Naive thymus-derived CD8-positive, alpha-beta T cell (primary cell): Measurements from ENCODE around the gene SPI1. TPM values are rescaled to one million over a fixed set of nuclear protein-coding genes. Genes with fewer than 3 reads are reported as not detected.

Source experiments
- ATAC-seq, 2 donors: fragments of 150-1000 bp; cut with Tn5 transposase in 1 of 2; sonication (Bioruptor Pico), chemical (Tn5 transposase) in 1 of 2; 1 replicate in 1 of 2; 2 replicates in 1 of 2; pipeline ENCODE4 v1.10.0; 2021; ENCODE audit warnings: mild to moderate bottlenecking in 2 of 2, moderate library complexity in 2 of 2
- POLR2A ChIA-PET: fragments of 350-600 bp; sonication (Branson Sonifier 250); formaldehyde crosslinking; loops from one replicate; lab custom pipeline; 2021; ENCODE audit warnings: antibody characterized with exemption; lab: Charles Lee
- DNase-seq, 10 donors: peaks; one replicate each; pipeline versions ENCODE4 v3.0.0 to v3.0.0-alpha.2; 2020 to 2022
- H3K27ac Mint-ChIP-seq, 10 donors: one replicate each; pipeline ENCODE4 v1.8.0; 2020 to 2022; ENCODE audit warnings: mild to moderate bottlenecking in 10 of 10, mixed read lengths in 10 of 10, moderate library complexity in 4 of 10, inconsistent platforms in 1 of 10
- H3K27me3 Mint-ChIP-seq, 5 donors: one replicate each; pipeline ENCODE4 v1.8.0; 2021 to 2022; ENCODE audit warnings: mixed read lengths in 5 of 5
- H3K36me3 Mint-ChIP-seq, 3 donors: one replicate each; pipeline ENCODE4 v1.8.0; 2020 to 2022; ENCODE audit warnings: mixed read lengths in 3 of 3, mild to moderate bottlenecking in 2 of 3, inconsistent platforms in 1 of 3
- H3K4me1 Mint-ChIP-seq, 4 donors: one replicate each; pipeline ENCODE4 v1.8.0; 2021 to 2022; ENCODE audit warnings: mixed read lengths in 4 of 4
- H3K4me3 Mint-ChIP-seq, 10 donors: one replicate each; pipeline ENCODE4 v1.8.0; 2020 to 2022; ENCODE audit warnings: mild to moderate bottlenecking in 10 of 10, mixed read lengths in 10 of 10, moderate library complexity in 6 of 10, inconsistent platforms in 1 of 10
- H3K9me3 Mint-ChIP-seq, 9 donors: one replicate each; pipeline ENCODE4 v1.8.0; 2020 to 2022; ENCODE audit warnings: mixed read lengths in 9 of 9, mild to moderate bottlenecking in 3 of 9, inconsistent platforms in 1 of 9, moderate library complexity in 1 of 9
- polyA plus RNA-seq, 3 donors: library from polyadenylated mRNA; unstranded; fragments of 300-500 nt; fragmentation: Illumina TruSeq; gene quantifications; one replicate each; pipeline ENCODE4 v1.2.3, GENCODE V29; 2021
- total RNA-seq, 8 experiments: library from RNA in 2 of 8; stranded (reverse) in 2 of 8; gene quantifications; one replicate each; pipeline ENCODE4 v1.2.3 and lab custom pipeline; 2021 to 2026

The SPI1 gene
- total and polyA plus RNA-seq, 5 experiments from 2014 or later = 3.4 to 4.7 TPM; not detected in 3

DNA sequence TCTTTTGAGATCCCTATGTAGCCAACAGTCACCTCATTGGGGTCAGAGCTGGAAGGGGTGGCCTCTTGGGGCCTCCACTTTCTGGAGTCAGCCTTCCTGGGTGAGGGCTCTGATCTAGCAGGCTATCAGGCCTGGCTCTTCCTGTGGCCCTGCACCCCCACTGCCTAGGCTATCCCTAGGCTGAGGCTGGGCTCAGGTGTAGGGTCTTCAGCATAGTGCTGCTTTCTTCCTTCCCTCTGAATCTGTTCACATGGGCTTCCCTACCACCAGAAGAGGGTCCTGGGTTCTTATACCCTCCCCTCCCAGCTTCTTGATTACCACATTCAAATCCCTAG is 456 bp upstream of the SPI1 start:
- H3K27me3 Mint-ChIP-seq = no peaks in the 10 kb centered on the region
- peaks cover 0 to 16% (median 7%) of the 10 kb centered on the region in 4 donors for H3K4me1 Mint-ChIP-seq
- peak overlapping the region in 2 of 10 donors; percentile 43 to 79 for H3K4me3 Mint-ChIP-seq
- ATAC-seq (no peak), DNase-seq (no peak)
- POLR2A ChIA-PET = interaction anchor here (0.8 to 1.9 kb wide), 6 partner anchors 11 to 33 kb away, joined by 3 to 7 read pairs (median 4); no protein-coding TSS in a partner anchor
- H3K9me3 Mint-ChIP-seq = no peaks in the 10 kb centered on the region
- H3K36me3 Mint-ChIP-seq = no peaks in the 10 kb centered on the region
- H3K27ac Mint-ChIP-seq = peak overlapping the region in 1 of 10 donors; percentile 93

DNA sequence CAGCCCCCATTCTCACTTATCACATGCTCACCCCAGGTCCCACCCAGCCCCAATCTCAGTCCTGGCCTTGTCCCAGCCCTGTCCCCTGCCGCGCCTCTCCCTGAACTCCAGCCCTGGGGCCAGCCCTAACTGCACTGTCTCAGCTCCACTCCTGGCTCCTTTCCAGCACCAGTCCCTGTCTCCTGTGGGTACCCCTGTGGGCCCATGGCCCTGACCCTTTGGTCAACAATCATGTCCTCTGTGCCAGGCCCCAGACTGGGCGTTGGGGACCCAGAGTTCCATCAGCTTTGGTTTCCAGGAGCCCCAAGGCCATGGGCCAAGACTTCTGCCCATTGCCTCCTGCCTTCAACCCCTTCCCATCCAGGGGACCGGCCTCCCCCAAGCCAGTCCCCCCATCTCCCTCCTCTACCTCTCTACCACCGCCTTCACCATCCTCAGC is 757 bp downstream of the SPI1 start:
- H3K4me3 Mint-ChIP-seq = peak overlapping the region in 2 of 10 donors; percentile 41 to 79
- POLR2A ChIA-PET = interaction anchor here (1.1 to 1.5 kb wide), 4 partner anchors 16 to 32 kb away, joined by 3 to 4 read pairs (median 3); no protein-coding TSS in a partner anchor
- no peaks in the 10 kb centered on the region for H3K36me3 Mint-ChIP-seq
- H3K27me3 Mint-ChIP-seq = no peaks in the 10 kb centered on the region
- ATAC-seq (no peak), DNase-seq (no peak)
- H3K4me1 Mint-ChIP-seq = peaks cover 0 to 19% (median 5%) of the 10 kb centered on the region in 4 donors
- no peaks in the 10 kb centered on the region for H3K9me3 Mint-ChIP-seq
- H3K27ac Mint-ChIP-seq = peak overlapping the region in 2 of 10 donors; percentile 23 to 68

DNA sequence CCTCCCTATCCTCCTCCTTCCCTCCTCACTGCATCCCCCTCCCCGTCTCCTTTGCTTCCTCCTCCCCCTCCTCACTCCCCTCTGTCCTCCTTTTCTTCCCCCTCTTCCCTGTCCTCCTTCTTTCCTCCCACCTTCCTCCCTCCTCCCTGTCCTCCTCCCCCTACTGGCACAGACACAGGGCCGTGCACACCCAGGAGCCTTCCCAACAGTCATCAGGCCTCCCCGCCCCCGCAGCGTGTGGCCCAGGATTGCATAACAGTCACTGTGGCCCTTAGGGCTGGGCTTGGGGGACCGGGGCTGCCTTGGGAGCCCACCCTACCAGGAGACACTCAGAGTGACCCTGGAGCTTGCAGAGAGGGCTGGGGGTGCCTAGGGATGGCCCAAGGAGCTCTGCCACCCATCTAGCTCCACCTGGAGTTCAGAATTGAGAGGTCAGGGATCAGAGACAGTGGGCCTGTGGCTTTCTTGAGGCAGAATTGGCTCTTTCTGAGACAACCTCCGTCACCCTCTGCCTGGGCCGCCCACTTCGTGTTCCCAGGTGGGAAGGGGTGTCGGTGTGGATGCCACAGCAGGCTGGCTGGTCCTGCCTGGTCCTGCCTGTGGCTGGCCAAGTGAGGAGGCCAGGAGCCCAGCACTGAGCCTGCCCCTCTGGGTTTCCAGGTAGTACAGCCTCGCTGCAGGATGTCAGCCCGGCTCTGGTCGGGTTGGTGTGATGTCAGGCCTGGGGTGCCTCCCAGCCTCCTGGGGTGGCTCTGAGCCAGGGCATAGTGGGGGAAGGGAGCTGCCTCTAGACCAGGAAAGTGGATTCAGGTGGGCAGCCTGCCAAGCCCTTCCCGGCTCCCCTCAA is 1.6 kb downstream of the SPI1 start:
- Mint-ChIP-seq H3K36me3 (no peaks in the 10 kb centered on the region), H3K9me3 (no peaks in the 10 kb centered on the region), H3K4me3 (peak overlapping the region in 1 of 10 donors; percentile 79), H3K27me3 (no peaks in the 10 kb centered on the region), H3K4me1 (peaks cover 0 to 18% (median 3%) of the 10 kb centered on the region in 4 donors), H3K27ac (peak overlapping the region in 2 of 10 donors; percentile 4 to 84)
- no peak for DNase-seq
- no peak for ATAC-seq
- POLR2A ChIA-PET = interaction anchor here (0.6 to 1.5 kb wide), 5 partner anchors 17 to 33 kb away, joined by 3 to 4 read pairs (median 3); no protein-coding TSS in a partner anchor

DNA sequence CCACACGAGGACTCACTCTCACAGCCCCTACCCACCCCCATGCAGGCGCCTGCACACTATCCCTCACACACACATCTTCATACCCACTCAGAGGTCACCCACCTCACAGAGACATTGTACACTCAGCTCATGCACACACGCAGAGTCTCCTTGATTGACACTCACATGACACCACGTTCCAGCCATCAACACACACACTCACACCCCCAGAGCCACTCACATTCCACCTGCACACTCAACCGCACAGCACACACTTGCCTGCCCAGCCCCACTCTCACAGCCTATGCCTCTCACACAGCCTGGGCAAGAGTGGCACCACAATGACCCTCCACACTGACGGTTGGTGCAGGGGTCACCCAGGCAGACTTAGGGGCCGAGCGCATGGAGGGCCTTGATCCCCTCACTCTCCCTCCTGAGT is 2.2 kb downstream of the SPI1 start:
- POLR2A ChIA-PET = interaction anchor here (1.5 to 5.0 kb wide), 2 partner anchors 29 to 32 kb away, joined by 3 to 57 read pairs; partner anchors contain the start of gene SLC39A13

DNA sequence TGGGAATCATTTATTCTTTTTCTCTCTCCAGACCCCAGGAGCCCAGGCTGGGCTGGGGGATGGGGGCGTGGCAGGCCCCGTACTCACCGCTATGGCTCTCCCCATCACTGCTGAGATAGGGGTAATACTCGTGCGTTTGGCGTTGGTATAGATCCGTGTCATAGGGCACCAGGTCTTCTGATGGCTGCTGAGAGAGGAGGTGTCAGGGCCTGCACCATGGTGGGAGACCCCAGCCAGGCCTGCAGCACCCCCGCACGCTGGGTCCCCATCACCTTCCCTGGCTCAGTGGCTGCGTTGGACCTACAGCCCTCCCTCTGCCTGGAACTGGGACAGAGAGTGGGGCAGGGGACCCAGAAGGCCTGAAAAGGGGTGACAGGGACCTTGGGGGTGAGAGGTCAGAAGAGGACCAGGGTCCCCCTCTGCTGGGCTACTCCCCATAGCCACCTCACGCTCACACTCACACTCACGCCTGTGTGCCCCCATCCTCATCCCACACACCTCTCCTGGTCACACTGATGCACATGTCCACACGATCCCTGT is 2.7 kb downstream of the SPI1 start:
- H3K27me3 Mint-ChIP-seq = no peaks in the 10 kb centered on the region
- peaks cover 0 to 16% (median 3%) of the 10 kb centered on the region in 4 donors for H3K4me1 Mint-ChIP-seq
- POLR2A ChIA-PET = interaction anchor here (2.6 to 5.0 kb wide), 3 partner anchors 14 to 33 kb away, joined by 23 to 57 read pairs (median 26); partner anchors contain the start of gene SLC39A13
- ATAC-seq (no peak), DNase-seq (no peak)
- peak overlapping the region in 1 of 10 donors; percentile 79 for H3K4me3 Mint-ChIP-seq
- H3K27ac Mint-ChIP-seq = peak overlapping the region in 3 of 10 donors; percentile 4 to 84 (median 51)
- no peaks in the 10 kb centered on the region for H3K36me3 Mint-ChIP-seq
- H3K9me3 Mint-ChIP-seq = no peaks in the 10 kb centered on the region

More for the DNA sequence above, 2.2 kb downstream of the SPI1 start:
- H3K27ac Mint-ChIP-seq = peak overlapping the region in 3 of 10 donors; percentile 4 to 84 (median 51)
- H3K27me3 Mint-ChIP-seq = no peaks in the 10 kb centered on the region
- H3K36me3 Mint-ChIP-seq = no peaks in the 10 kb centered on the region
- H3K9me3 Mint-ChIP-seq = no peaks in the 10 kb centered on the region
- H3K4me3 Mint-ChIP-seq = peak overlapping the region in 2 of 10 donors; percentile 13 to 79
- ATAC-seq = no peak
- H3K4me1 Mint-ChIP-seq = peaks cover 0 to 18% (median 3%) of the 10 kb centered on the region in 4 donors
- DNase-seq = no peak

DNA sequence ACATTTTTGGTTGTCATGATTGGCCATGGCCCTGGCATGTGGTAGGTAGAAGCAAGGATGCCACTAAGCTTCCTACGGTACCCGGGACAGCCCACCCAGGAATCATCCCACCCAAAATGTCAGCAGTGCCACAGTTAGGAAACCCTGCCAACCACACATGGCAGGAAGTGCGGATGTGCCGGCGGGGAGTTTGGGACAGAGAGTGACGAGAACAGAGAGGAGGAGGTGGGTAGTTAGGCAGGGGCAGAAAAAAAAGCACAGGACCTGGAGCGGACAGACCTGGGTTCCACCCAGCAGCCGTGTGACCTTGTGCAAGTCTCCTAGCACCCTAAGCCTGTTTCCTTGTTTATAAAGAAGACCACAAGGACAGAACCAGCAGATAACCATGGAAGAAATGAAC is 3.3 kb downstream of the SPI1 start:
- peak overlapping the region in 1 of 10 donors; percentile 48 for H3K27ac Mint-ChIP-seq
- peaks cover 0 to 16% (median 3%) of the 10 kb centered on the region in 4 donors for H3K4me1 Mint-ChIP-seq
- POLR2A ChIA-PET = interaction anchor here (1.6 to 5.0 kb wide), 7 partner anchors 11 to 51 kb away, joined by 6 to 57 read pairs (median 23); partner anchors contain the start of genes PSMC3 and SLC39A13
- no peaks in the 10 kb centered on the region for H3K9me3 Mint-ChIP-seq
- peak overlapping the region in 1 of 10 donors; percentile 79 for H3K4me3 Mint-ChIP-seq
- DNase-seq (no peak), ATAC-seq (no peak)
- H3K27me3 Mint-ChIP-seq = no peaks in the 10 kb centered on the region
- no peaks in the 10 kb centered on the region for H3K36me3 Mint-ChIP-seq

DNA sequence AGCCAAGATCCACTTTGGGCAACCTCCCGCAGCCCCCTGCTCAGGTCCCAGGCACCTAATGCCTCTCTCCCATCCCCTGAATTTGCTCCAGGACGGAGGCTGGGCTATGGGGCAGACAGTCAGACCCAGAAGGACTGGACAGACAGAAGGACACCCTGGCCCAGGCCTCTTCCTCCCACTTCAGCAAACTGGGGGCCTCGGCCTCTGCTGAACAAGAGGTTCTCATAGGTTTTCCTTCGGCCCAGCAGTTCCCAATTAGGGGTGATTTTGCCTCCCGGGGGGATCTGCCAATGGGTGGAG is 3.7 kb downstream of the SPI1 start:
- peak overlapping the region in 1 of 10 donors; percentile 50 for H3K27ac Mint-ChIP-seq

DNA sequence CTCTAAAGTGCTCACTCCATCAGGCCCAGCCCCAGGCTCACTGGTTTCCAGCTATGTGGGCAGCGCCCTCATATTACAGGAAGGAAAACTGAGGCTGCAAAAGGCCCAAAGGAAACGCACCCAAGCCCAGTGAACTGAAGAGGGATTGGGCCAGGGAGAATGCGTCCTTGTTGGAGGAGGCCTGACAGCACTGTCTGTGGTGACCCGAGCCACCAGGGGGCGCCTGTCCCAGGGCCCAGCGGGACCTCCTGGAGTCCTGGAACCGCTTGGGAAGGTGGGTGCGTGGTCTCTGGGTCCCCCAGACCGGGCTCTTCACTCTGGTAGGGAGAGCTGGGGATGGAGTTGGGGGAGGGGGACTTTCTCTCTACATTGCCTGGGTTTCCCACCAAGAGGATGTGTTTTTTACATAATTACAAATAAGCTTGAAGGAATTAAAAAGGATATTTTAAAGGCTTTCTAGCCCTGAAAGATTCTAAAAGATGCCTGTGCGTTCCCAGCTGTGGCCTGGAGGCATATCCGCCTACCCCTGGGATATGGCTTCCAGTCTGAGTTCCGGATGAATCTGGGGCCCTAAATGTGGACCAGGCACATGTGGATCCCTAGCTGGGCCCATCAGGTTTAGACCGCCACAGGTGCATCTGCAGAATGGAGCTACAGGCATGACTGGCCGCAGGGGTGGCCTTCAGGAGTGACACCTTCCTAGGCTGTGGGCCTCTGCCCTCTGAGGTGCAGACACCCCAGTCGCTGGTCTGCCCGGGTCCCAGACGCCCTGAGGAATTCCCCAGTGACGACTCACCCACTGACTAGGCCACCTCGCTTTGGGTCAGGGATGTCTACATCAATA is 4.2 kb downstream of the SPI1 start:
- Mint-ChIP-seq H3K9me3 (no peaks in the 10 kb centered on the region), H3K36me3 (no peaks in the 10 kb centered on the region), H3K27ac (peak overlapping the region in 5 of 10 donors; percentile 13 to 72 (median 53)), H3K27me3 (no peaks in the 10 kb centered on the region), H3K4me1 (peaks cover 4 to 23% (median 8%) of the 10 kb centered on the region in 4 donors), H3K4me3 (no peak overlapping the region)
- DNase-seq (peak; percentile 67 to 92 (median 84)), ATAC-seq (peak; percentile 96 to 99)
- POLR2A ChIA-PET = interaction anchor here (0.6 to 5.0 kb wide), 15 partner anchors 10 to 177 kb away, joined by 3 to 57 read pairs (median 6); partner anchors contain the start of genes PSMC3 and SLC39A13

More for the DNA sequence above, 3.7 kb downstream of the SPI1 start:
- no peak for DNase-seq
- POLR2A ChIA-PET = interaction anchor here (0.6 to 5.0 kb wide), 11 partner anchors 10 to 177 kb away, joined by 3 to 57 read pairs (median 6); partner anchors contain the start of genes PSMC3 and SLC39A13
- Mint-ChIP-seq H3K27me3 (no peaks in the 10 kb centered on the region), H3K9me3 (no peaks in the 10 kb centered on the region), H3K4me1 (peaks cover 3 to 18% (median 4%) of the 10 kb centered on the region in 4 donors), H3K36me3 (no peaks in the 10 kb centered on the region), H3K4me3 (no peak overlapping the region)
- no peak for ATAC-seq

DNA sequence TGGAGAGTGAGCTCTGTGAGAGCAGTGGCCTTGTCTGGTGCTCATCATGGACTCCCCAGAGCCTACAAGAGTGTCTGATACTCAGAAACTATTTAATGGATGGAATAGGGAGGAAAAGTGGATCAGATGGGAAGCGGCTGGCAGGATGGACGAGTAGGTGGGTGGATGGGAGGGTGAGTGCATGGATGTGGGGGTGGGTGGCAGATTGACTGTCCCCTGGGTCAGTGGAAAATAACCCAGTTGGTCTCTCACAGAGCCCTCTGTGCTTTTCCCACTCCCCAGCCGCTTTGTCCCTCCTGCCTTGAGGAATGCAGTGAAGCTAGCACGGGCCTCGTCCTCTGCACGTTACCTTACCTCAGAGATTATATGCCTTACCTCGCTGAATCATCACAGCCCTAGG is 5.9 kb downstream of the SPI1 start:
- Mint-ChIP-seq H3K27ac (peak overlapping the region in 1 of 10 donors; percentile 27), H3K27me3 (no peaks in the 10 kb centered on the region), H3K9me3 (no peaks in the 10 kb centered on the region), H3K4me3 (no peak overlapping the region), H3K36me3 (no peaks in the 10 kb centered on the region), H3K4me1 (peaks cover 4 to 19% (median 7%) of the 10 kb centered on the region in 4 donors)
- no peak for DNase-seq
- no peak for ATAC-seq
- POLR2A ChIA-PET = interaction anchor here (0.6 to 5.0 kb wide), 3 partner anchors 36 to 138 kb away, joined by 3 to 57 read pairs (median 3); partner anchors contain the start of gene SLC39A13

DNA sequence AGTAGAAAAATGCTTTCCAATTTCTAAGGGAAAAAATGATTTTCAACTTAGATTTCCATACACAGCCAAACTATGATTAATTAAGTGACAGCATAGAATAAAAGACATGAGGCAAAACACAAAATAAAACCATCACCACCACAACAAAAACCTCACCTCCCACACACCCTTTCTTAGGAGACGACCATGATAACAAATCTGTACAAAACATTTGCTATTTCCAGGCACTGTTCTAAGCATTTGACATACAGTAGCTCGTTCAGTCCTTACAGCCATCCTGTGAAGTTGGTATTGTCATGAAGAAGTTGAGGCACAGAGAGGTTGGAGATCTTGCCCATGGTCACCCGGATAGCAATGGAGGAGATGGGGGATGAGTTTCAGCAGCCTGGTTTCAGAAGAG is 8.7 kb downstream of the SPI1 start:
- Mint-ChIP-seq H3K4me3 (no peak overlapping the region), H3K27me3 (peaks cover 0 to 4% (median 2%) of the 10 kb centered on the region in 5 donors), H3K9me3 (no peaks in the 10 kb centered on the region), H3K27ac (peak overlapping the region in 3 of 10 donors; percentile 5 to 34 (median 8)), H3K4me1 (peaks cover 1 to 22% (median 7%) of the 10 kb centered on the region in 4 donors), H3K36me3 (no peaks in the 10 kb centered on the region)
- no peak for DNase-seq
- ATAC-seq = no peak
- POLR2A ChIA-PET = interaction anchor here (0.6 kb wide), 1 partner anchor 175 kb away, joined by 3 read pairs; no protein-coding TSS in a partner anchor

DNA sequence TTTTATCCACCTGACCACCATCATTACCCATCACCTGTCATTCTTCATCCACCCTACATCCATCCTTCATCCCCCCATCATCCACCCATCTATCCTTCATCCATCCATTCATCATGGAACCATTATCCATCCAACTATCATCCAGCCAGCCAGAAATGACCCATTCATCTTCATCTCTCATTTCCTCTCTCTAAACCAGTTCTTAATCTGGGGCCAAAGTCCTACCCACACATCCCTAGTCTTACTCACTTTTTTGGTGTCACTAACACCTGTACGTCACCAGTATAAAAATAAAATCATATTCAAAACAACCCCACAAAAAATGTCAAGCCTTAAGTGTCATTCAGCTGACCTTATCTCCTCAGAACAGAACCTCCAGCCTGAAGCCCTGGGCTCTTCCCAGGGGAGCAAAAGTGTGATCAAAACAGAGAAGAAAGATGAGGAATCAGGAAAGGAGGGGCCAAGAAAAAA is 12.3 kb downstream of the SPI1 start:
- POLR2A ChIA-PET = no interaction called here
- DNase-seq = no peak
- Mint-ChIP-seq H3K27ac (peak overlapping the region in 3 of 10 donors; percentile 5 to 40 (median 40)), H3K4me1 (peaks cover 3 to 18% (median 9%) of the 10 kb centered on the region in 4 donors), H3K4me3 (peak overlapping the region in 1 of 10 donors; percentile 21), H3K36me3 (no peaks in the 10 kb centered on the region), H3K9me3 (no peaks in the 10 kb centered on the region), H3K27me3 (peaks cover 0 to 7% (median 2%) of the 10 kb centered on the region in 5 donors)
- no peak for ATAC-seq
